WERI-Rb-1 (cell line): ENCODE data around the gene NLRP9.

Experiments
- DNase-seq: peaks from one replicate; pipeline ENCODE4 v3.0.0-alpha.2; 2020
- H3K27ac ChIP-seq: fragments of 250-450 bp; sonication (Bioruptor Pico); 2 replicates; pipeline ENCODE4 v1.5.1; 2020; ENCODE audit warnings: mild to moderate bottlenecking, moderate library complexity
- H3K27me3 ChIP-seq: fragments of 250-450 bp; sonication (Bioruptor Pico); 2 replicates; pipeline ENCODE4 v1.5.1; 2021; ENCODE audit warnings: mild to moderate bottlenecking, low read depth, moderate library complexity; ENCODE audit not compliant: insufficient read depth, severe bottlenecking
- H3K36me3 ChIP-seq: fragments of 250-450 bp; sonication (Bioruptor Pico); 2 replicates; pipeline ENCODE4 v1.5.1; 2020; ENCODE audit warnings: mild to moderate bottlenecking, moderate library complexity
- H3K4me3 ChIP-seq: 2 replicates; pipeline ENCODE4 v1.5.1; 2011; ENCODE audit warnings: low read depth, mild to moderate bottlenecking, control low read depth, low read length
- H3K9me3 ChIP-seq: fragments of 250-450 bp; sonication (Bioruptor Pico); 2 replicates; pipeline ENCODE4 v1.5.1; 2021; ENCODE audit warnings: mild to moderate bottlenecking, moderate library complexity; ENCODE audit not compliant: severe bottlenecking
- TF ChIP-seq, protein P1 (sequence below): IDR thresholded peaks from 2 replicates; pipeline ENCODE4 v1.5.1; 2011; ENCODE audit warnings: low read depth, mild to moderate bottlenecking, control low read depth, inconsistent platforms, low read length

NLRP9 gene

DNA sequence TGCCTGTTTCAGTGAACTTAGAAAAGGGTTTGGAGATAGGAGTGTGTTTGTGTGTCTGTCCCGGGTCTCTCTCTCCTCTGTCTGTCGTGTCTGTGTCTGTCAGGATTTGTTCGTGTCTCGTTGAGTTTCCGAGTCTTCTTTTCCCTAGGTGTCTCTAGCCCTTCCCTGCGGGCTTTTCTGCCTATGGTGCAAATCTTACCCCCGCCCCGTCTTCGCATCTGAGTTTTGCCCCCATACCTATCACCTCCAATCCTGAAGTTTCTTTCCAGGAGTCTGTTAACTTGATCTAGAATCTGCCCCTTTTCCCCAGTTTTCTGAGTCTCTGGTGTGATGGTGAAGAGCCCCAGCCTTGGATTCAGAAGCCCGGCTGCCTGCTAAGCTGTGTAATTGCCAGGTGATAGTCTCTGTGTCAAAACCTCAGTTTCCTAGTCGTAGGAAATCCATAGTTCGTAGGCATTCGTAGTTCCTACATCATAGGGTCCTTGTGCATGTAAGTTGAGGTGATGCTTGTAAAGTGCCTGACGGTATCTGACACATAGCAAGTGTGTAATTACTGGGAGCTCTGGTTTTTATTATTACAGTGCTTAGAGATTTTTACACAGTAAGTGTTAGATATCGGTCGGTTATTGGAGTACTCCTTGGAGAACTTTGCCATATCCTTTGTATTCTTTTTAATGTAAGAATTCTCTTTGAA is 62.4 kb downstream of the NLRP9 start:
- H3K36me3 ChIP-seq = peaks cover 73% of the 10 kb centered on the region

DNA sequence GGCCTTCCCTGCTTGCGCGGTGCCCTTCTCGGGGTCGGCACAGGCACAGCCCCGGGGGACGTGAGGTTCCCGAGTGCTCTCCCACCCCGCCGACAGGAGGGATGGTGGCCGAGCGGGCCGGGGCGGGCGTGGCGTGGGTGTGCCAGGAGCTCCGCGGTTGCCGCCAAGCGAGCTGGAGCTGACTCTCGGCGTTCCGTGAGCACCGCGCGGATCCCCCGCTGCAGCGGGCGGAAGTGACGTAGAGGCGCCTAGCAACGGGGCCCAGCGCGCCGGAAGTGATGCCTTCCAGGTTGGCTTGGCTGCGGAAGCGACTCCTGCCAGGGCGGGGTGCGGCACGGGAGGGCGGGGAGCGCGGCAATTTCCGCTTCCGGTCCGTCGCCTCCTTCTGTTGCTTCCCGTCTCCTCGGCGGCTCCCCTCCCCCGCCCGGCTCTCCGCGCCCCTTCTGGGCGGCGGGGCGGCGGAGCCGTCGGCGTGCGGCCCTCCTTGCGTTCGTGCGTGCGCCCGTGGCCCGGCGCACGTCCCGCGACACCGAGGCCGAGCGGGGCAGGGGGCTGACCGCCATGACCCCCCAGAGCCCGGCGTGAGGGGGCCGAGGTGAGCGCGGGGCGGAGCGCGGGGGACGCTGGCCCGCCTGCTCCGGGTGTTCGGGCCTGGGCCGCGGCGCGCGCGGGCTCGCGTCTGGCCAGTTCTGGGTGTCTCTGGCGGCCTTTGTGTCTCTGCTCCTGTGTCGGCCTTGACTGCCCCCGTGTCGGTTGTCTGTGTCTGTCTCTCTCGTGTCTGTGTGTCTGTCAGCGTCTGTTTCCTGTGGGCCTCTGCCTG is 63.2 kb downstream of the NLRP9 start, which contains the start of gene EPN1:
Gene EPN1 (plus strand): TSS at position 386 of the 820 bp plus-strand sequence. CDS start 3,402 bp downstream, outside the sequence.
- no peaks in the 10 kb centered on the region for H3K9me3 ChIP-seq
- peak within 1 kb of the TSS; percentile 78 for H3K27ac ChIP-seq
- peak within 1 kb of the TSS; percentile 93 for H3K4me3 ChIP-seq
- peaks cover 69% of the 10 kb centered on the region for H3K36me3 ChIP-seq
- peak; percentile 97 for DNase-seq
- TF ChIP-seq, protein P1, sequence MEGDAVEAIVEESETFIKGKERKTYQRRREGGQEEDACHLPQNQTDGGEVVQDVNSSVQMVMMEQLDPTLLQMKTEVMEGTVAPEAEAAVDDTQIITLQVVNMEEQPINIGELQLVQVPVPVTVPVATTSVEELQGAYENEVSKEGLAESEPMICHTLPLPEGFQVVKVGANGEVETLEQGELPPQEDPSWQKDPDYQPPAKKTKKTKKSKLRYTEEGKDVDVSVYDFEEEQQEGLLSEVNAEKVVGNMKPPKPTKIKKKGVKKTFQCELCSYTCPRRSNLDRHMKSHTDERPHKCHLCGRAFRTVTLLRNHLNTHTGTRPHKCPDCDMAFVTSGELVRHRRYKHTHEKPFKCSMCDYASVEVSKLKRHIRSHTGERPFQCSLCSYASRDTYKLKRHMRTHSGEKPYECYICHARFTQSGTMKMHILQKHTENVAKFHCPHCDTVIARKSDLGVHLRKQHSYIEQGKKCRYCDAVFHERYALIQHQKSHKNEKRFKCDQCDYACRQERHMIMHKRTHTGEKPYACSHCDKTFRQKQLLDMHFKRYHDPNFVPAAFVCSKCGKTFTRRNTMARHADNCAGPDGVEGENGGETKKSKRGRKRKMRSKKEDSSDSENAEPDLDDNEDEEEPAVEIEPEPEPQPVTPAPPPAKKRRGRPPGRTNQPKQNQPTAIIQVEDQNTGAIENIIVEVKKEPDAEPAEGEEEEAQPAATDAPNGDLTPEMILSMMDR = no peak
- H3K27me3 ChIP-seq = no peaks in the 10 kb centered on the region

More for the DNA sequence above, 62.4 kb downstream of the NLRP9 start:
- peak overlapping the region; percentile 78 for H3K27ac ChIP-seq
- H3K27me3 ChIP-seq = no peaks in the 10 kb centered on the region
- TF ChIP-seq, protein P1 = no peak
- H3K9me3 ChIP-seq = no peaks in the 10 kb centered on the region
- peak overlapping the region; percentile 93 for H3K4me3 ChIP-seq
- no peak for DNase-seq

DNA sequence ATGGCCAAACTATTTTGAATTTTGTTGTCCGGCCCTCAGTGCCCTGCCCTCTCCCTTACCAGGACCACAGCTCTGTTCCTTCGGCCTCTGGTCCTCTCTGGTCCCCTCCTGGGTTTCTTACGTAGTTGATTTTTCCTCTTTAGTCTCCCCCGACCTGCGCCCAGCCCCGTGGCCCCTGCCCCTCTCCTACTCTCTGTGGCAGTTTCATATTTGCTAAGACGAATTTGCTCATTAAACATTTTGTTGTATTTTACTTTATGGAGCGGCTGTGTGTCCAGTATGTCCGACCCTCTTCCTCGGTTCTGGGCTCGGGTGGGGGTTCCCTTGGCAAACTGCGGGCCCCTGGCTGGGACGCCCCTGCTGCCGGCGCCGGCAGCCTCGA is 63.8 kb downstream of the NLRP9 start:
- no peaks in the 10 kb centered on the region for H3K9me3 ChIP-seq
- no peaks in the 10 kb centered on the region for H3K27me3 ChIP-seq
- TF ChIP-seq, protein P1 = no peak
- peaks cover 69% of the 10 kb centered on the region for H3K36me3 ChIP-seq
- DNase-seq = no peak
- peak overlapping the region; percentile 78 for H3K27ac ChIP-seq
- peak overlapping the region; percentile 93 for H3K4me3 ChIP-seq

DNA sequence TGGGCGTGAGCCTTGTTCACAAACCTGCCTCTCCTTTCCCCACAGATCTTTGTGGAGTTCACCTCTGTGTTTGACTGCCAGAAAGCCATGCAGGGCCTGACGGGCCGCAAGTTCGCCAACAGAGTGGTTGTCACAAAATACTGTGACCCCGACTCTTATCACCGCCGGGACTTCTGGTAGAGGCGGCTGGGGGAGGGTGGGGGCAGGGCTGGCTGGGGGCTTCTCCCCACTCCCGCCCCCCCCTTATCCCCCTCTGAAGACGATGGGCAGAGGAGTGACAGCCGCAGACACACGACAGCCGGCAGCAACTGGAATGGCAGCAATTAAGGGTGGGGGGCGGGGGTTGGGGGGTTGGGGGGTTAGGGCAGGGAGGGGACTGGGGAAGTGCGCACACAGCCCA is 64.3 kb downstream of the NLRP9 start:
- Histone ChIP-seq H3K36me3 (peaks cover 69% of the 10 kb centered on the region), H3K27me3 (no peaks in the 10 kb centered on the region), H3K4me3 (no peak overlapping the region), H3K9me3 (no peaks in the 10 kb centered on the region), H3K27ac (peak overlapping the region; percentile 52)
- TF ChIP-seq, protein P1 = no peak
- DNase-seq = no peak

DNA sequence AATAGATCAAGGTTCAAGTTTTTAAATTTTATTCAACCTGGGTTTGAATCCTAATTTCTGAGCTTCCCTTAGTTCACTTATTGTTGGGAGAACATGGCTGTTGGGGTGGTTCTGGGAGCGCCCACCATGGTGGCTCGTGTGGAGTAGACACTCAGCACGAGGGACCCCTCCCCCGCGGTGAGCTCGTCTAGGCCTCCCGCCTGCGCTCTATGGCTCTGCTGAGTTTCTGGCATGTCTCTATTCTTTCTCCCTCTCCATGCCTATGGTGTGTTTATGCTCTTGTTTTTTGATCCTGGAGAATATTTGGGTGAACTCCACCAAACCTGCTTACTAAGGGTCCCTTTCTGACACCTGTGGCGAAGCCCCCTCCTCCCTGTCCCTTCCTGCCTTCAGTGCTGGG is 64.7 kb downstream of the NLRP9 start:
- DNase-seq = no peak
- TF ChIP-seq, protein P1 = no peak
- H3K9me3 ChIP-seq = no peaks in the 10 kb centered on the region
- peaks cover 68% of the 10 kb centered on the region for H3K36me3 ChIP-seq
- no peaks in the 10 kb centered on the region for H3K27me3 ChIP-seq
- H3K4me3 ChIP-seq = no peak overlapping the region
- H3K27ac ChIP-seq = peak overlapping the region; percentile 52
